K562 (cell line): ENCODE results near the gene TDRKH. TPM values are rescaled to one million over a fixed set of nuclear protein-coding genes. Genes with fewer than 3 reads are reported as not detected.

Experiments
- SP1 ChIP-seq: sonication (generic); formaldehyde crosslinking; IDR thresholded peaks from 2 replicates; pipeline ENCODE4 v1.8.1; 2022; ENCODE audit warnings: mild to moderate bottlenecking, missing genetic modification reagents
- polyA plus RNA-seq, 8 experiments: library from polyadenylated mRNA; depleted of rRNA in 4 of 8; stranded (reverse) in 5 of 8; unstranded in 3 of 8; fragments of >200 nt; fragmentation: Nextera tagmentation in 2 of 8; fragmentation: Illumina TruSeq in 1 of 8; extraction: Ambion mirVana in 2 of 8; extraction: Trizol in 1 of 8; gene quantifications; 2 replicates each; pipeline versions ENCODE4 v1.2.1 to v1.2.3, GENCODE V29; 2011 to 2014; ENCODE audit warnings: inconsistent platforms in 1 of 8, missing spikeins in 1 of 8
- total RNA-seq, 7 experiments: library from RNA; depleted of rRNA in 6 of 7; stranded (reverse); fragments of >200 nt in 6 of 7; fragmentation: Illumina TruSeq in 2 of 7; extraction: Trizol in 2 of 7; gene quantifications; 2 replicates each; pipeline versions ENCODE4 v1.2.1 to v1.2.3, GENCODE V29; 2011 to 2021; ENCODE audit warnings: low replicate concordance in 1 of 7
- TF ChIP-seq, protein P1 (sequence below), 2 experiments: fragments of 450-650 bp; IDR thresholded peaks; 2 replicates each; pipeline ENCODE4 v1.6.1; 2016; ENCODE audit warnings: mild to moderate bottlenecking in 2 of 2, borderline replicate concordance in 1 of 2, low read depth in 1 of 2, moderate library complexity in 1 of 2
- TF ChIP-seq, protein P2 (sequence below), 2 experiments: fragments of 250-450 bp in 1 of 2; fragments of 450-650 bp in 1 of 2; sonication (Bioruptor Pico) in 1 of 2; IDR thresholded peaks; 2 replicates each; pipeline versions ENCODE4 v1.6.1 to v1.8.0; 2016 to 2021; ENCODE audit warnings: mild to moderate bottlenecking in 2 of 2, moderate library complexity in 2 of 2, missing compliant biosample characterization in 1 of 2, missing genetic modification characterization in 1 of 2

The TDRKH gene
- total and polyA plus RNA-seq, 9 of the 15 experiments (the other 6 are each of a cell fraction or from before 2014, with no cell fraction given), result 4.3 to 21.3 (median 8.4) TPM

DNA sequence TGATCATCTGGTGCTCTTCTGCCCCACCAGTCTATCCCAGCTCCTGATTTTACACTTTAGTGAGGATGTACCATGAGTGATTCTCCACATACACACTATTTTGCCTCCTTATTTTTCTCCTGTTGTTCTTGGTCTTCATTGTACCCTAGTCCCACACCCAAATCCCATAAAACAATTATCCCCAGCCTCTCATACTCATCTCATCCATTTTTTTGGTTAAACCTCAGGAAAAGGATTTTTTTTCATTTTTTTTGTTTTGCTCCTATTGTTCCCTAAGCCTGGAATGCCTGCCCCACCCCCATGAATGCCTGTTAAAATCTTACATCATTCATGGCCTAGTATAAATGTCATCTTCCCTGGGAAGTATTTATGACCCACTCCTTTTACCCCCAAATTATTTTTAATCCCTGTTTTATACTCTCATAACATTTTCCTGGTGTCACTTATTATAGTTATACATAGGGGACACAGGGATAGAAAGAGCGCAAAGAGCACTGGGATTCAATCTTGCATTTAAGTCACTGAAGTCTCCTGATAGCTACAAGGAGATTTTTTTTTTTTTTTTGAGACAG is 19.8 kb upstream of the TDRKH start (continued):
- no peak for TF ChIP-seq SP1
- TF ChIP-seq, protein P1, sequence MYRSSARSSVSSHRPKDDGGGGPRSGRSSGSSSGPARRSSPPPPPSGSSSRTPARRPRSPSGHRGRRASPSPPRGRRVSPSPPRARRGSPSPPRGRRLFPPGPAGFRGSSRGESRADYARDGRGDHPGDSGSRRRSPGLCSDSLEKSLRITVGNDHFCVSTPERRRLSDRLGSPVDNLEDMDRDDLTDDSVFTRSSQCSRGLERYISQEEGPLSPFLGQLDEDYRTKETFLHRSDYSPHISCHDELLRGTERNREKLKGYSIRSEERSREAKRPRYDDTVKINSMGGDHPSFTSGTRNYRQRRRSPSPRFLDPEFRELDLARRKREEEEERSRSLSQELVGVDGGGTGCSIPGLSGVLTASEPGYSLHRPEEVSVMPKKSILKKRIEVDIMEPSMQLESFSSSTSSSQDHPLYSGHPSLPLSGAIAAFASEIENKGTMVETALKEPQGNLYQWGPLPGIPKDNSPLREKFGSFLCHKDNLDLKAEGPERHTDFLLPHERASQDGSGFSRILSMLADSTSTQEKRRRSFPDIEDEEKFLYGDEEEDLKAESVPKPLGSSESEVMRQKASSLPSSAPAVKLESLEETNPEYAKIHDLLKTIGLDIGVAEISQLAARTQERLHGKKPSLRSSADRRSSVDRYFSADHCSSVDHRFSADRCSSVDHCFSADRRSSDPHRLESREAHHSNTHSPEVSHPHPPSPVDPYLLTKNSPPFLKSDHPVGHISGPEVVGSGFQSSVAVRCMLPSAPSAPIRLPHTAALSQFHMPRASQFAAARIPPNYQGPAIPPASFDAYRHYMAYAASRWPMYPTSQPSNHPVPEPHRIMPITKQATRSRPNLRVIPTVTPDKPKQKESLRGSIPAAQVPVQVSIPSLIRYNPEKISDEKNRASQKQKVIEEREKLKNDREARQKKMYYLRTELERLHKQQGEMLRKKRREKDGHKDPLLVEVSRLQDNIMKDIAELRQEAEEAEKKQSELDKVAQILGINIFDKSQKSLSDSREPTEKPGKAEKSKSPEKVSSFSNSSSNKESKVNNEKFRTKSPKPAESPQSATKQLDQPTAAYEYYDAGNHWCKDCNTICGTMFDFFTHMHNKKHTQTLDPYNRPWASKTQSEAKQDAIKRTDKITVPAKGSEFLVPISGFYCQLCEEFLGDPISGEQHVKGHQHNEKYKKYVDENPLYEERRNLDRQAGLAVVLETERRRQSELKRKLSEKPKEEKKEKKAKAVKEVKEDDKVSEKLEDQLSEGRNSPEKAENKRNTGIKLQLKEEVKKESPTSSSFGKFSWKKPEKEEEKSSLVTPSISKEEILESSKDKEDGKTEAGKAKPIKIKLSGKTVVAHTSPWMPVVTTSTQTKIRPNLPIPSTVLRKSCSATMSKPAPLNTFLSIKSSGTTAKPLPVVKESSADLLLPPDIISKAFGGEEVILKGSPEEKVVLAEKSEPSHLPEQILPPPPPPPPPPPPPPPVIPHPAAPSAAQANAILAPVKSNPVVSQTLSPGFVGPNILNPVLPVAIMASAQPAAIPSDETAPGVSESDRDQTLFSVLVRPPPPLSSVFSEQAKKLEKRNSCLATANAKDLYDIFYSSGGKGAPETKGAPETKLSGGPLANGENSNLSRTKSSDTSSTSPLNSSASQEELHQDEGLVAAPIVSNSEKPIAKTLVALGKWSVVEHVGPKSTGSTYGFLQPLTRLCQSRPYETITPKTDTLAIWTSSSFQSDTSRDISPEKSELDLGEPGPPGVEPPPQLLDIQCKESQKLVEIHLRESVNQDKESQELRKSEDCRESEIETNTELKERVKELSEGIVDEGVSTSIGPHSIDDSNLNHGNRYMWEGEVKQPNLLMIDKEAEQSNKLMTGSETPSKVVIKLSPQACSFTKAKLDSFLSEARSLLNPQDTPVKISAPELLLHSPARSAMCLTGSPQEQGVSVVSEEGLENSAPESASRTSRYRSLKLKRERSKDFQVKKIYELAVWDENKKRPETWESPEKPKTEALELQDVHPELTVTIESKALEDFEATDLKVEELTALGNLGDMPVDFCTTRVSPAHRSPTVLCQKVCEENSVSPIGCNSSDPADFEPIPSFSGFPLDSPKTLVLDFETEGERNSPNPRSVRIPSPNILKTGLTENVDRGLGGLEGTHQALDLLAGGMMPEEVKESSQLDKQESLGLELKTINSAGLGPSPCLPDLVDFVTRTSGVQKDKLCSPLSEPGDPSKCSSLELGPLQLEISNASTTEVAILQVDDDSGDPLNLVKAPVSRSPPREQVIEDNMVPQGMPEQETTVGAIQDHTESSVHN (IDR thresholded peaks at IDR 0.05; ENCODE audit: borderline replicate concordance in 1 of 2, low read depth in 1 of 2), result no peak
- TF ChIP-seq, protein P2, sequence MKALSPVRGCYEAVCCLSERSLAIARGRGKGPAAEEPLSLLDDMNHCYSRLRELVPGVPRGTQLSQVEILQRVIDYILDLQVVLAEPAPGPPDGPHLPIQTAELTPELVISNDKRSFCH (CRISPR knock-in tag; IDR thresholded peaks at IDR 0.05), result no peak
- TF ChIP-seq, protein P2 (tag; IDR thresholded peaks at IDR 0.05), result no peak
- TF ChIP-seq, all 486 proteins: peak for 0
